Measurements from ENCODE around the gene UBXN6.

DNA sequence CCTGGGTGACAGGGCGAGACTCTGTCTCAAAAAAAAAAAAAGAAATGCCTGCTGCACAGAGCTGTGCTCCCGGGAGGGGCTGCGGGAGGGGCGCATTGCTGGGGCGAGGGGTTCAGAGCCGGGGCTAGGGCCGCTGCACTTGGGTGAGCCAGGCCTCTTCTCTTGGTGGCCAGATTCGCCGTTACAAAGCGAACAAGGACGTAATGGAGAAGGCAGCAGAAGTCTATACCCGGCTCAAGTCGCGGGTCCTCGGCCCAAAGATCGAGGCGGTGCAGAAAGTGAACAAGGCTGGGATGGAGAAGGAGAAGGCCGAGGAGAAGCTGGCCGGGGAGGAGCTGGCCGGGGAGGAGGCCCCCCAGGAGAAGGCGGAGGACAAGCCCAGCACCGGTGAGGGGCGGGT lies 41.7 kb upstream of the UBXN6 start:
- TF ChIP-seq, protein P1, sequence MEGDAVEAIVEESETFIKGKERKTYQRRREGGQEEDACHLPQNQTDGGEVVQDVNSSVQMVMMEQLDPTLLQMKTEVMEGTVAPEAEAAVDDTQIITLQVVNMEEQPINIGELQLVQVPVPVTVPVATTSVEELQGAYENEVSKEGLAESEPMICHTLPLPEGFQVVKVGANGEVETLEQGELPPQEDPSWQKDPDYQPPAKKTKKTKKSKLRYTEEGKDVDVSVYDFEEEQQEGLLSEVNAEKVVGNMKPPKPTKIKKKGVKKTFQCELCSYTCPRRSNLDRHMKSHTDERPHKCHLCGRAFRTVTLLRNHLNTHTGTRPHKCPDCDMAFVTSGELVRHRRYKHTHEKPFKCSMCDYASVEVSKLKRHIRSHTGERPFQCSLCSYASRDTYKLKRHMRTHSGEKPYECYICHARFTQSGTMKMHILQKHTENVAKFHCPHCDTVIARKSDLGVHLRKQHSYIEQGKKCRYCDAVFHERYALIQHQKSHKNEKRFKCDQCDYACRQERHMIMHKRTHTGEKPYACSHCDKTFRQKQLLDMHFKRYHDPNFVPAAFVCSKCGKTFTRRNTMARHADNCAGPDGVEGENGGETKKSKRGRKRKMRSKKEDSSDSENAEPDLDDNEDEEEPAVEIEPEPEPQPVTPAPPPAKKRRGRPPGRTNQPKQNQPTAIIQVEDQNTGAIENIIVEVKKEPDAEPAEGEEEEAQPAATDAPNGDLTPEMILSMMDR (IDR thresholded peaks at IDR 0.05), result no peak
- no peak for TF ChIP-seq POLR2A (IDR thresholded peaks at IDR 0.05)
- TF ChIP-seq EP300 (IDR thresholded peaks at IDR 0.05; ENCODE audit: low read depth), result no peak
- no peak for TF ChIP-seq POLR2AphosphoS5 (IDR thresholded peaks at IDR 0.05)
